Activated CD8-positive, alpha-beta T cell treated with anti-CD3 and anti-CD28 coated beads for 36 hours (primary cell): ENCODE results near the gene TSEN15. TPM values are rescaled to one million over a fixed set of nuclear protein-coding genes. Genes with fewer than 3 reads are reported as not detected.

Experiments used
- ATAC-seq: fragments of 200-7000 bp; cut with Tn5 transposase; one replicate; pipeline ENCODE4 v1.10.0; 2021; ENCODE audit warnings: mild to moderate bottlenecking, moderate library complexity
- CTCF ChIA-PET: fragments of 350-600 bp; sonication (Branson Sonifier 250); formaldehyde crosslinking; loops from one replicate; lab custom pipeline; 2021; ENCODE audit warnings: antibody characterized with exemption; lab: Charles Lee
- POLR2A ChIA-PET: fragments of 350-600 bp; sonication (Branson Sonifier 250); formaldehyde crosslinking; loops from one replicate; lab custom pipeline; 2021; ENCODE audit warnings: antibody characterized with exemption; lab: Charles Lee
- DNase-seq: peaks from one replicate; pipeline ENCODE4 v3.0.0-alpha.2; 2020
- H3K27ac Mint-ChIP-seq: one replicate; pipeline ENCODE4 v1.8.0; 2021; ENCODE audit warnings: mild to moderate bottlenecking, mixed read lengths
- H3K27me3 Mint-ChIP-seq: one replicate; pipeline ENCODE4 v1.8.0; 2021; ENCODE audit warnings: mixed read lengths
- H3K36me3 Mint-ChIP-seq: one replicate; pipeline ENCODE4 v1.8.0; 2021; ENCODE audit warnings: low read depth, mixed read lengths
- H3K4me1 Mint-ChIP-seq: one replicate; pipeline ENCODE4 v1.8.0; 2021; ENCODE audit warnings: low read depth, mixed read lengths
- H3K4me3 Mint-ChIP-seq: one replicate; pipeline ENCODE4 v1.8.0; 2021; ENCODE audit warnings: mild to moderate bottlenecking, moderate library complexity, mixed read lengths
- H3K9me3 Mint-ChIP-seq: one replicate; pipeline ENCODE4 v1.8.0; 2021; ENCODE audit warnings: mixed read lengths
- CTCF ChIP-seq: fragments of 200-600 bp; IDR thresholded peaks from one replicate; pipeline ENCODE4 v1.8.0; 2022; ENCODE audit warnings: antibody characterized with exemption, mild to moderate bottlenecking
- intact Hi-C: fragments of 100-400 bp; cut with micrococcal nuclease; formaldehyde crosslinking; loops from one replicate; pipeline ENCODE4 v1.10.0; 2022
- total RNA-seq, 2 experiments: library from RNA; stranded (reverse); gene quantifications; one replicate each; pipeline ENCODE4 v1.2.3, GENCODE V29; 2021

Gene TSEN15
- total RNA-seq, 2 experiments from 2014 or later: 48.2 to 49.1 TPM

- H3K36me3 Mint-ChIP-seq: no peaks in the 10 kb centered on the region
- intact Hi-C loops: no loop called here
- DNase-seq (no peak), ATAC-seq (no peak)
- no peak overlapping the region for H3K4me3 Mint-ChIP-seq
- H3K9me3 Mint-ChIP-seq: no peaks in the 10 kb centered on the region
- ChIA-PET CTCF (no interaction called here), POLR2A (interaction anchor here (0.8 to 1.0 kb wide), 2 partner anchors 18 to 23 kb away, joined by 3 read pairs; partner anchors contain the start of gene TSEN15)
- H3K27ac Mint-ChIP-seq: no peak overlapping the region
- peaks cover 35% of the 10 kb centered on the region for H3K27me3 Mint-ChIP-seq
- TF ChIP-seq CTCF: no peak
- no peaks in the 10 kb centered on the region for H3K4me1 Mint-ChIP-seq
Measured at GRCh38 chr1:184028854-184029623, 22.5 kb upstream of the TSEN15 start.

DNA sequence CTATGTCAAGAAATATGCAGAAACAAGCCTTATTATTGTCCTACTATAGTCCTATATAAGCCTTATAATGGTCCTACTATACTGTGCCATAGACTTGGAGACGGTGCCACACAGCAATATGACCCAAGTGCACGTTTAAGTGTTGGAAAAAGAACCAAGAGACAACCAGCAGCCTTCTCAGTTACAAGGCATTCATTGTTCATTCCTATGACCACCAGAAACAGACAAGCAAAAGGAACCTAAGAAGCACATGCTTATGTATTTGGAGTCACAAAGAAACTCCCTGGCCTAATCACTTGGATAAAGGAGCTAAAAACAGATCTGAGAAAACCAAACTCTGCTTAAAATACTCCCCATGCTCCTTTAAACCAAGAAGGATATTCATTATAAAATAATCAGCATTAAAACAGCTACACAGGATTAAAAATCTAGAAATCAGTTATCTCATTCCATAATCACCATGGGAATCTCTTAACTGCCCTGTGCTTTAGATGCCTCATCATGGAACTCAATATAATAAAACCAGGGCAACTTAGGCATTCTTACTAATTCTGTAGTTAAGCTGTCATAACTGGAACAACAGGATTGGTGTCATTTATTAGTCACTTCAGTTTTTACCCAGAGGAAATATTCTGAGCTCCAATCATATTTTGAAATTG, 21.0 kb upstream of the TSEN15 start:
- no peak for TF ChIP-seq CTCF
- CTCF ChIA-PET: interaction anchor here (0.9 kb wide), 1 partner anchor 176 kb away, joined by 3 read pairs; no protein-coding TSS in a partner anchor
- H3K9me3 Mint-ChIP-seq: no peaks in the 10 kb centered on the region
- no peak overlapping the region for H3K27ac Mint-ChIP-seq
- no peaks in the 10 kb centered on the region for H3K36me3 Mint-ChIP-seq
- H3K27me3 Mint-ChIP-seq: peaks cover 41% of the 10 kb centered on the region
- POLR2A ChIA-PET: interaction anchor here (0.6 kb wide), 1 partner anchor 21 kb away, joined by 3 read pairs; the partner anchor contains the start of gene TSEN15
- intact Hi-C loops: loop anchor here (5.0 kb wide), 1 partner anchor 73 kb away; no protein-coding TSS in a partner anchor
- H3K4me1 Mint-ChIP-seq: no peaks in the 10 kb centered on the region
- H3K4me3 Mint-ChIP-seq: no peak overlapping the region
- ATAC-seq (no peak), DNase-seq (no peak)

DNA sequence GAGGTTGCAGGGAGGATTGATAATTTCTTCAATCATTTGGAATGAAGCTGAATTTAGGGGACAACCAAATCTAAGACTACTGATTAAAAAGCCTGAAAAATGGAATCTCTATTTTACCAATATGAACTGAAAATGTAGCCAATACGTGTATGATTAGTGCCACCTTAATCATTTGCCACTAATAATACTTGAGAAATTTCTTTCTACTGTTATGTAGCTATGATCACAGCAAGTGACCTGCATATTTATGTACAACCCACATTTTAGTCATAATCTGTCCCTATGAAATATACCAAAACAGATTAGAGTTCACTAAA, 20.5 kb upstream of the TSEN15 start:
- DNase-seq (no peak), ATAC-seq (no peak)
- ChIA-PET CTCF (interaction anchor here (0.9 kb wide), 1 partner anchor 175 kb away, joined by 3 read pairs; no protein-coding TSS in a partner anchor), POLR2A (no interaction called here)
- H3K9me3 Mint-ChIP-seq: no peaks in the 10 kb centered on the region
- H3K4me3 Mint-ChIP-seq: no peak overlapping the region
- intact Hi-C loops: loop anchor here (5.0 kb wide), 1 partner anchor 74 kb away; no protein-coding TSS in a partner anchor
- TF ChIP-seq CTCF: no peak
- peaks cover 43% of the 10 kb centered on the region for H3K27me3 Mint-ChIP-seq
- no peaks in the 10 kb centered on the region for H3K36me3 Mint-ChIP-seq
- H3K4me1 Mint-ChIP-seq: no peaks in the 10 kb centered on the region
- no peak overlapping the region for H3K27ac Mint-ChIP-seq

DNA sequence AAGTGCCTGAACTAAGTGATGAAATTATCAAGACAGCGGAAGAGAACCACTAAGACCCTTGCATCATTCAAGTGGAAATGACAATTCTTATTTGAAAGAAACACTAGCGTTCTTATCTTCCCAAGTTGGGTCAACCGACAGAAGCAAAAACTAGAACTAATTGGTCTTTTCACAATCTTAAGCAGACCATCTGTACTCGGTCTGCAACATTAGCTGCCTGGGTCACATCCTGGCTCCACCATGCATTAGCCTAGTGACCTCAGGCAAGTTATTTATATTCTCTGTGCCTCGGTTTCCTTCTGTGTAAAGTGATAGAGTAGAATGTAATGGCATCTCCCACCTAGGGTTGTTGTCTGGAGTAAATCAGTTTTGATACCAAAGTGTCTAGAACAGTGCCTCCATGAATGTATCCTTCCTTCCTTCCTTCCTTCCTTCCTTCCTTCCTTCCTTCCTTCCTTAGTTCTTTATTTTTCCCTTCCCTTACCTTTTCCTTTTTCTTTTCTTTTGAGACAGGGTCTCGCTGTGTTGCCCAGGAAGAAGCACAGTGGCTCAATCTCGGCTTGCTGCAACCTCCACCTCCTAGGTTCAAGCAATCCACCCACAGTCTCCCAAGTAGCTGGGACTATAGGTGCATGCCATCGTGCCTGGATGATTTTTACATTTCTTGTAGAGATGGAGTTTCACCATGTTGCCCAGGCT, 20.0 kb upstream of the TSEN15 start:
- H3K4me1 Mint-ChIP-seq: no peaks in the 10 kb centered on the region
- ChIA-PET POLR2A (interaction anchor here (1.1 kb wide), 1 partner anchor 74 kb away, joined by 3 read pairs; no protein-coding TSS in a partner anchor), CTCF (interaction anchor here (0.9 kb wide), 1 partner anchor 175 kb away, joined by 3 read pairs; no protein-coding TSS in a partner anchor)
- no peak overlapping the region for H3K27ac Mint-ChIP-seq
- H3K36me3 Mint-ChIP-seq: no peaks in the 10 kb centered on the region
- no peak for DNase-seq
- ATAC-seq: no peak
- intact Hi-C loops: loop anchor here (5.0 kb wide), 1 partner anchor 74 kb away; no protein-coding TSS in a partner anchor
- no peaks in the 10 kb centered on the region for H3K9me3 Mint-ChIP-seq
- TF ChIP-seq CTCF: no peak
- no peak overlapping the region for H3K4me3 Mint-ChIP-seq
- H3K27me3 Mint-ChIP-seq: peaks cover 48% of the 10 kb centered on the region
